ENCODE results near the gene KCNAB1. TPM values are rescaled to one million over a fixed set of nuclear protein-coding genes. Genes with fewer than 3 reads are reported as not detected.

The KCNAB1 gene
- total RNA-seq, 2 experiments from 2014 or later: not detected

DNA sequence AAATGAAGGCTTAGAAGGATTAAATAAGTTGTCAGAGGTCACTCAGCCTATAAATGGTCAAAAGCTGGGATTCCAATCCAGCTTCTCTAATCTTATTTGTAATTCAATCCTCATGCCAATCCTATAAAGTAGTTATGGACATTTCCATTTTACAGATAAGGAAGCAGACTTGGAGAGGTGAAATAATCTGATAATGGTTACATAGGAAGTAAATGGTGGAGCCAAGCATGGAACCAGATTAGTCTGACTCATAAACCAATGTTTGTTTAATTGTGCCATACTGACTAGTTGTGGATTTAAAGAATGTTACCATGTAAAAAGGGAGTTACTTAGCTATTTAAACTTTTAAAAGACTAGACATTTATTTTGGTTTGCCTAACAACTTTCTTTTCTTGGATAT lies 59.7 kb downstream of the KCNAB1 start:
- H3K36me3 ChIP-seq (ENCODE audit: insufficient read depth, low read length): no peaks in the 10 kb centered on the region
- no peaks in the 10 kb centered on the region for H3K9me2 ChIP-seq (ENCODE audit: insufficient read depth, low read length)
- CTCF ChIA-PET (ENCODE audit: unreplicated experiment): no interaction called here
- no peaks in the 10 kb centered on the region for H3K4me1 ChIP-seq (ENCODE audit: insufficient read depth, low read length, poor library complexity, severe bottlenecking)
- no peaks in the 10 kb centered on the region for H4K20me1 ChIP-seq (ENCODE audit: insufficient read depth, low read length)
- no peak for DNase-seq (ENCODE audit: low spot score)
- no peak overlapping the region for H3K4me3 ChIP-seq (ENCODE audit: low read depth, low read length, poor library complexity, severe bottlenecking)
- no peak overlapping the region for H3K4me2 ChIP-seq (ENCODE audit: low read length)
- POLR2A ChIA-PET: no interaction called here
- H3K9me3 ChIP-seq (ENCODE audit: low read length): no peaks in the 10 kb centered on the region
- TF ChIP-seq CTCF (conservative IDR thresholded peaks at IDR 0.05; ENCODE audit: low read length) (no peak), EZH2phosphoT487 (IDR thresholded peaks at IDR 0.05; ENCODE audit: borderline replicate concordance, low read depth, low read length) (no peak)
- no peaks in the 10 kb centered on the region for H3K79me2 ChIP-seq (ENCODE audit: insufficient read depth, low read depth, low read length)
- no peak overlapping the region for H3K27ac ChIP-seq (ENCODE audit: low read depth, low read length, poor library complexity, severe bottlenecking)
- no TSS peak for BruUV-seq (replicated peaks)
- H2AFZ ChIP-seq (ENCODE audit: low read length): no peak overlapping the region
- intact Hi-C loops (cut with micrococcal nuclease; ENCODE audit: unreplicated experiment): no loop called here

GRCh38 chr3:156181509-156181908 lies 61.1 kb downstream of the KCNAB1 start:
- Histone ChIP-seq H3K79me2 (ENCODE audit: insufficient read depth, low read depth, low read length) (no peaks in the 10 kb centered on the region), H3K9me3 (ENCODE audit: low read length) (no peaks in the 10 kb centered on the region), H2AFZ (ENCODE audit: low read length) (no peak overlapping the region), H3K4me2 (ENCODE audit: low read length) (no peak overlapping the region), H3K9me2 (ENCODE audit: insufficient read depth, low read length) (no peaks in the 10 kb centered on the region), H3K27ac (ENCODE audit: low read depth, low read length, poor library complexity, severe bottlenecking) (no peak overlapping the region), H3K4me3 (ENCODE audit: low read depth, low read length, poor library complexity, severe bottlenecking) (no peak overlapping the region), H4K20me1 (ENCODE audit: insufficient read depth, low read length) (no peaks in the 10 kb centered on the region), H3K36me3 (ENCODE audit: insufficient read depth, low read length) (no peaks in the 10 kb centered on the region), H3K4me1 (ENCODE audit: insufficient read depth, low read length, poor library complexity, severe bottlenecking) (no peaks in the 10 kb centered on the region)
- TF ChIP-seq CTCF (conservative IDR thresholded peaks at IDR 0.05; ENCODE audit: low read length): no peak
- no peak for TF ChIP-seq EZH2phosphoT487 (IDR thresholded peaks at IDR 0.05; ENCODE audit: borderline replicate concordance, low read depth, low read length)
- ChIA-PET POLR2A (no interaction called here), CTCF (ENCODE audit: unreplicated experiment) (no interaction called here)
- intact Hi-C loops (cut with micrococcal nuclease; ENCODE audit: unreplicated experiment): no loop called here
- BruUV-seq (replicated peaks): no TSS peak
- DNase-seq (ENCODE audit: low spot score): no peak

GRCh38 chr3:156183396-156183795 lies 63.0 kb downstream of the KCNAB1 start:
- no peaks in the 10 kb centered on the region for H3K9me3 ChIP-seq (ENCODE audit: low read length)
- intact Hi-C loops (cut with micrococcal nuclease; ENCODE audit: unreplicated experiment): no loop called here
- H4K20me1 ChIP-seq (ENCODE audit: insufficient read depth, low read length): no peaks in the 10 kb centered on the region
- no peaks in the 10 kb centered on the region for H3K4me1 ChIP-seq (ENCODE audit: insufficient read depth, low read length, poor library complexity, severe bottlenecking)
- H3K36me3 ChIP-seq (ENCODE audit: insufficient read depth, low read length): no peaks in the 10 kb centered on the region
- no peaks in the 10 kb centered on the region for H3K79me2 ChIP-seq (ENCODE audit: insufficient read depth, low read depth, low read length)
- no peaks in the 10 kb centered on the region for H3K9me2 ChIP-seq (ENCODE audit: insufficient read depth, low read length)
- H3K27ac ChIP-seq (ENCODE audit: low read depth, low read length, poor library complexity, severe bottlenecking): no peak overlapping the region
- CTCF ChIA-PET (ENCODE audit: unreplicated experiment): no interaction called here
- no peak for DNase-seq (ENCODE audit: low spot score)
- no peak for TF ChIP-seq EZH2phosphoT487 (IDR thresholded peaks at IDR 0.05; ENCODE audit: borderline replicate concordance, low read depth, low read length)
- no peak for TF ChIP-seq CTCF (conservative IDR thresholded peaks at IDR 0.05; ENCODE audit: low read length)
- H3K4me2 ChIP-seq (ENCODE audit: low read length): no peak overlapping the region
- H2AFZ ChIP-seq (ENCODE audit: low read length): no peak overlapping the region
- no peak overlapping the region for H3K4me3 ChIP-seq (ENCODE audit: low read depth, low read length, poor library complexity, severe bottlenecking)
- BruUV-seq (replicated peaks): no TSS peak
- POLR2A ChIA-PET: no interaction called here

Data from OCI-LY7 (cell line).